GM18526 (cell line): ENCODE data around the gene PCSK2.

ENCODE experiments used
- POLR2A ChIP-seq: IDR thresholded peaks from 3 replicates; pipeline ENCODE4 v1.6.1; 2011; ENCODE audit not compliant: insufficient read length; ENCODE audit errors: extremely low read depth

The PCSK2 gene, protein sequence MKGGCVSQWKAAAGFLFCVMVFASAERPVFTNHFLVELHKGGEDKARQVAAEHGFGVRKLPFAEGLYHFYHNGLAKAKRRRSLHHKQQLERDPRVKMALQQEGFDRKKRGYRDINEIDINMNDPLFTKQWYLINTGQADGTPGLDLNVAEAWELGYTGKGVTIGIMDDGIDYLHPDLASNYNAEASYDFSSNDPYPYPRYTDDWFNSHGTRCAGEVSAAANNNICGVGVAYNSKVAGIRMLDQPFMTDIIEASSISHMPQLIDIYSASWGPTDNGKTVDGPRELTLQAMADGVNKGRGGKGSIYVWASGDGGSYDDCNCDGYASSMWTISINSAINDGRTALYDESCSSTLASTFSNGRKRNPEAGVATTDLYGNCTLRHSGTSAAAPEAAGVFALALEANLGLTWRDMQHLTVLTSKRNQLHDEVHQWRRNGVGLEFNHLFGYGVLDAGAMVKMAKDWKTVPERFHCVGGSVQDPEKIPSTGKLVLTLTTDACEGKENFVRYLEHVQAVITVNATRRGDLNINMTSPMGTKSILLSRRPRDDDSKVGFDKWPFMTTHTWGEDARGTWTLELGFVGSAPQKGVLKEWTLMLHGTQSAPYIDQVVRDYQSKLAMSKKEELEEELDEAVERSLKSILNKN

GRCh38 chr20:17226410-17227218 lies at the start of gene PCSK2:
Gene PCSK2 (plus strand): TSS chr20:17227040. CDS start chr20:17227306, 266 bp downstream.
- no peak for TF ChIP-seq POLR2A

DNA sequence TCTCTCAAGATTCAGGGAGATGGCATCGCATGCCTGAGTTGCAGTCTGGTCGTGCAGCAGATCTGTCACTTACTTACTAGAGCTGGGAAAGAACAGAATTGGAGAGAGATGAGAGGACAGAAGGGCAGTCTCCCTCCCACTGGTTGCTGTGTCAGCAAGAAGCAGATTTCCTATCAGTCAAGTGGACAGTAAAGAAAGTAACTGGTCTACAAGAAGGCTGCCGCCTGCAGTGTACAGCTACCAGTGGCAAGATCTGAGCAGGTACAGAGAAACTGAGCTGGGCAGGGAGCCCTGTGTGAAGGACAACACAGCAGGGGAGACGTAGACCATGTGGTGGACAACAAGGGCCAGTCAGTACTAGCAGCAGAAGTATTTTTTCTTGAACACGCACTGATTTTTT lies 49.5 kb upstream of the PCSK2 start:
- TF ChIP-seq POLR2A, result no peak

DNA sequence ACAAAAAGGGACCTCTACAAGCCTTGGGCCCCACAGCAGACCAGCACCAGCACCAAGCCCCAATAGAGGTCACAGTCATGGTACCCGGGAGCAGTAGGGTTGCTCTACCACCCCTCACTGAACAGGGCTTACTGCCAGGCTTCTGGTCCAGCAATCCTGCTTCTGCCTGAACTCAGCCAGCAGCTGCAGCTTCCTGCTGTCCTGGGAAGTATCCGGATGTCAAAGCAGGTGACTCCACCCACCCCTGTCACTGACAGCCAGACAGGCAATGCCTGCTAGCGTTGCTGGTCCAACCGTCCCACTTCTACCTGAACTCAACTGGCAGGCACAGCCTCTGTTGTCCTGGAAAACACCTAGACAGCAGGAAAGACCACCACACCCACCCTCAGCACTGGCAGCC lies 47.0 kb upstream of the PCSK2 start:
- TF ChIP-seq POLR2A, result no peak

- no peak for TF ChIP-seq POLR2A
Measured at GRCh38 chr20:17189976-17190695, 36.7 kb upstream of the PCSK2 start.

- no peak for TF ChIP-seq POLR2A
Measured at GRCh38 chr20:17197041-17197440, 29.8 kb upstream of the PCSK2 start.

GRCh38 chr20:17202030-17202429 lies 24.8 kb upstream of the PCSK2 start:
- TF ChIP-seq POLR2A, result no peak

- TF ChIP-seq POLR2A, result no peak
Measured at GRCh38 chr20:17202673-17203072, 24.2 kb upstream of the PCSK2 start.

DNA sequence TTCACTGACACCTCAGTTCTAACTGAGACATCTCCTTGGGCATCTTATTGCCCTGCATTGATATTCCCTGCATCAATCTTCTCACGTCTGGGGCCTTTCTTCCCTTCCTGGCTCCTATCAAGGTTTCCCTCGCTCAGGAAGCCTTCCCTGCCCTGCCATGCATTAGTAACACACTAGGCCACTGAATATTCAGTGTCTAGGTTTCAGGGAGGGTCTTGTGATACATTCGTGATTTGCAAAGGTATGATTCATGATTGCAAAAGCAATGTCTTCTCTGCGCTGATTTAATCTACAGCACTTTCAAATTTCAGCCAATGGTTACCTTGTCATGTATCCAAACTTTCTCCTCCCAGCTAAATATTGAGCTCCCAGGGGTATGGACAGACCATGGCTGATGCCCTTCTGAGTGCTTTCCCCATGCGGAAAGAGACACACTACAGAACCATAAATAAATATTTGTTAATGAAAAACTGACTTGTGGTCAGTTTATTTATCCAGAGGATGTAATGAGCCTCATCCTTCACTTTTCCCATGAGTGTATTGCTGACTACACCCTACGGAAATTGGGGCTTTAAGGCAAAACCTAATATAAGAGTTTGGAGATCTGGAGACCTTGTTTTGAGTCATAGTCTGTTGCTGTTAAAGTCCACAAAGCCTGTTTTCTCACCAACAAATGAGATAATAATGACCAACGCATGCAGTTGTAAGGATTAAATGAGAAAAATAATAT lies 21.6 kb upstream of the PCSK2 start:
- TF ChIP-seq POLR2A, result no peak

DNA sequence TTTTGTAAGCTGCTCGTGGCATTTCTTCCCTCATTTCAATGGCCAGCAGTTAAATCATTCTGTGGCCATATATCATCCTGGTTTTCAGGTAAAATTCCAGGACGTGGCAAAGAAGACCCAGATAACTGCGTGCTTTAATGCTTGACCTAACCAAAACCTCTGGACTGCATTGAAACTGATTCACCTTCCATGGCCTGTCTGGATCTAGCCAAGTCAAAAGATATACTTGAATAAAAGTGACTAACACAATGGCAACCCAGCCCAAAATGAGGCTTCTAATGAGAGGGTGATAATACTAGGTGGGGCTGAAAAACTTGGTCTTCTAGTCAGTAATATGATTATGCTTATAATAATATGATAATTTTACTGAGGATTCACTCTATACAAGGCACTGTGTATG lies 16.5 kb upstream of the PCSK2 start:
- no peak for TF ChIP-seq POLR2A

GRCh38 chr20:17210983-17211382 lies 15.9 kb upstream of the PCSK2 start:
- no peak for TF ChIP-seq POLR2A

DNA sequence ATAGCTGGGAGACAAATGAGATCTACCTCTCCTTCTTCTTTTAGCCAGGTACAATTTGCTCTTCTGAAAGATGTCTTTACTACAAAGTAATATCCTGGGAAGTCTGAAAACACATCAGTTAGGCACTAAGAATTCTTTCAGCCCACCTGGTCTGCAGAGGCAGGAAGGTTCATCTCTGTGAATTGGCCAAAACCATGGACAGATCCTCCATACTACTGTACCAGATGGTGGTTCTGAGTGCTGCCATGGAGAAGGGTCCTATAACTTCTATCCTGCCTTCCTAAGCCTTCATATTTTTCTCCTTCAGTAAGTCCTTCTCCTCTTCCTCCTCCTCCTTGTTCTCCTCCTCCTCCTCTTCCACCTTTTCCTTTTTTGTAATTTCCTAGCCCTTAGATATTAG lies 11.7 kb upstream of the PCSK2 start:
- no peak for TF ChIP-seq POLR2A

- no peak for TF ChIP-seq POLR2A
Measured at GRCh38 chr20:17223553-17223952, 3.3 kb upstream of the PCSK2 start.

GRCh38 chr20:17225851-17226409 lies 910 bp upstream of the PCSK2 start:
- TF ChIP-seq POLR2A, result no peak

- TF ChIP-seq POLR2A, result no peak
Measured at GRCh38 chr20:17227219-17227575, 357 bp downstream of the PCSK2 start.
